ENCODE data around the gene LRP5.

Gene LRP5

GRCh38 chr11:68300076-68300830 is 12.1 kb upstream of the LRP5 start:
- H3K27ac ChIP-seq (ENCODE audit: low read depth, low read length): no peak overlapping the region
- peaks cover 5% of the 10 kb centered on the region for H3K4me1 ChIP-seq (ENCODE audit: insufficient read depth, low read length)
- H3K4me3 ChIP-seq (ENCODE audit: low read depth in 1 of 2, low read length in 2 of 2): no peak overlapping the region
- no peaks in the 10 kb centered on the region for H3K27me3 ChIP-seq (ENCODE audit: control insufficient read depth in 1 of 2, insufficient read depth in 2 of 2, low read length in 2 of 2)
- no peaks in the 10 kb centered on the region for H3K36me3 ChIP-seq (ENCODE audit: insufficient read depth, low read length)
- H3K9me3 ChIP-seq (ENCODE audit: low read length): no peaks in the 10 kb centered on the region
- no peak overlapping the region for H3K9ac ChIP-seq (ENCODE audit: low read length)

GRCh38 chr11:68302256-68302655 is 10.1 kb upstream of the LRP5 start:
- Histone ChIP-seq H3K4me3 (ENCODE audit: low read depth in 1 of 2, low read length in 2 of 2) (no peak overlapping the region), H3K27me3 (ENCODE audit: control insufficient read depth in 1 of 2, insufficient read depth in 2 of 2, low read length in 2 of 2) (no peaks in the 10 kb centered on the region), H3K9me3 (ENCODE audit: low read length) (no peaks in the 10 kb centered on the region), H3K9ac (ENCODE audit: low read length) (no peak overlapping the region), H3K4me1 (ENCODE audit: insufficient read depth, low read length) (peaks cover 5% of the 10 kb centered on the region), H3K36me3 (ENCODE audit: insufficient read depth, low read length) (no peaks in the 10 kb centered on the region), H3K27ac (ENCODE audit: low read depth, low read length) (no peak overlapping the region)

GRCh38 chr11:68302670-68303069 is 9.7 kb upstream of the LRP5 start:
- Histone ChIP-seq H3K36me3 (ENCODE audit: insufficient read depth, low read length) (no peaks in the 10 kb centered on the region), H3K9me3 (ENCODE audit: low read length) (no peaks in the 10 kb centered on the region), H3K9ac (ENCODE audit: low read length) (no peak overlapping the region), H3K27ac (ENCODE audit: low read depth, low read length) (no peak overlapping the region), H3K4me1 (ENCODE audit: insufficient read depth, low read length) (peaks cover 5% of the 10 kb centered on the region), H3K27me3 (ENCODE audit: control insufficient read depth in 1 of 2, insufficient read depth in 2 of 2, low read length in 2 of 2) (no peaks in the 10 kb centered on the region), H3K4me3 (ENCODE audit: low read depth in 1 of 2, low read length in 2 of 2) (no peak overlapping the region)

- no peaks in the 10 kb centered on the region for H3K27me3 ChIP-seq (ENCODE audit: control insufficient read depth in 1 of 2, insufficient read depth in 2 of 2, low read length in 2 of 2)
- no peak overlapping the region for H3K4me3 ChIP-seq (ENCODE audit: low read depth in 1 of 2, low read length in 2 of 2)
- peaks cover 2% of the 10 kb centered on the region for H3K4me1 ChIP-seq (ENCODE audit: insufficient read depth, low read length)
- no peak overlapping the region for H3K27ac ChIP-seq (ENCODE audit: low read depth, low read length)
- no peaks in the 10 kb centered on the region for H3K9me3 ChIP-seq (ENCODE audit: low read length)
- no peak overlapping the region for H3K9ac ChIP-seq (ENCODE audit: low read length)
- no peaks in the 10 kb centered on the region for H3K36me3 ChIP-seq (ENCODE audit: insufficient read depth, low read length)
Observed at GRCh38 chr11:68303083-68303482, 9.3 kb upstream of the LRP5 start.

GRCh38 chr11:68303982-68304780 is 8.2 kb upstream of the LRP5 start:
- no peaks in the 10 kb centered on the region for H3K9me3 ChIP-seq (ENCODE audit: low read length)
- H3K9ac ChIP-seq (ENCODE audit: low read length): no peak overlapping the region
- no peak overlapping the region for H3K4me3 ChIP-seq (ENCODE audit: low read depth in 1 of 2, low read length in 2 of 2)
- no peaks in the 10 kb centered on the region for H3K4me1 ChIP-seq (ENCODE audit: insufficient read depth, low read length)
- no peak overlapping the region for H3K27ac ChIP-seq (ENCODE audit: low read depth, low read length)
- H3K36me3 ChIP-seq (ENCODE audit: insufficient read depth, low read length): no peaks in the 10 kb centered on the region
- H3K27me3 ChIP-seq (ENCODE audit: control insufficient read depth in 1 of 2, insufficient read depth in 2 of 2, low read length in 2 of 2): no peaks in the 10 kb centered on the region

- H3K27me3 ChIP-seq (ENCODE audit: control insufficient read depth in 1 of 2, insufficient read depth in 2 of 2, low read length in 2 of 2): no peaks in the 10 kb centered on the region
- no peaks in the 10 kb centered on the region for H3K9me3 ChIP-seq (ENCODE audit: low read length)
- H3K4me3 ChIP-seq (ENCODE audit: low read depth in 1 of 2, low read length in 2 of 2): no peak overlapping the region
- no peak overlapping the region for H3K27ac ChIP-seq (ENCODE audit: low read depth, low read length)
- H3K36me3 ChIP-seq (ENCODE audit: insufficient read depth, low read length): no peaks in the 10 kb centered on the region
- no peaks in the 10 kb centered on the region for H3K4me1 ChIP-seq (ENCODE audit: insufficient read depth, low read length)
- H3K9ac ChIP-seq (ENCODE audit: low read length): no peak overlapping the region
Observed at GRCh38 chr11:68306636-68307035, 5.8 kb upstream of the LRP5 start.

GRCh38 chr11:68308068-68308467 is 4.3 kb upstream of the LRP5 start:
- Histone ChIP-seq H3K27me3 (ENCODE audit: control insufficient read depth in 1 of 2, insufficient read depth in 2 of 2, low read length in 2 of 2) (no peaks in the 10 kb centered on the region), H3K27ac (ENCODE audit: low read depth, low read length) (no peak overlapping the region), H3K4me1 (ENCODE audit: insufficient read depth, low read length) (no peaks in the 10 kb centered on the region), H3K36me3 (ENCODE audit: insufficient read depth, low read length) (no peaks in the 10 kb centered on the region), H3K9ac (ENCODE audit: low read length) (no peak overlapping the region), H3K9me3 (ENCODE audit: low read length) (no peaks in the 10 kb centered on the region), H3K4me3 (ENCODE audit: low read depth in 1 of 2, low read length in 2 of 2) (no peak overlapping the region)

- Histone ChIP-seq H3K27me3 (ENCODE audit: control insufficient read depth in 1 of 2, insufficient read depth in 2 of 2, low read length in 2 of 2) (no peaks in the 10 kb centered on the region), H3K27ac (ENCODE audit: low read depth, low read length) (no peak overlapping the region), H3K36me3 (ENCODE audit: insufficient read depth, low read length) (no peaks in the 10 kb centered on the region), H3K4me1 (ENCODE audit: insufficient read depth, low read length) (peaks cover 9% of the 10 kb centered on the region), H3K9ac (ENCODE audit: low read length) (no peak overlapping the region), H3K9me3 (ENCODE audit: low read length) (no peaks in the 10 kb centered on the region), H3K4me3 (ENCODE audit: low read depth in 1 of 2, low read length in 2 of 2) (no peak overlapping the region)
Observed at GRCh38 chr11:68309621-68310185, 2.7 kb upstream of the LRP5 start.

GRCh38 chr11:68311160-68312116 is 953 bp upstream of the LRP5 start:
- H3K4me3 ChIP-seq (ENCODE audit: low read depth in 1 of 2, low read length in 2 of 2): peak overlapping the region in 1 of 2 donors; percentile 41
- no peaks in the 10 kb centered on the region for H3K36me3 ChIP-seq (ENCODE audit: insufficient read depth, low read length)
- peaks cover 22% of the 10 kb centered on the region for H3K4me1 ChIP-seq (ENCODE audit: insufficient read depth, low read length)
- no peaks in the 10 kb centered on the region for H3K27me3 ChIP-seq (ENCODE audit: control insufficient read depth in 1 of 2, insufficient read depth in 2 of 2, low read length in 2 of 2)
- H3K27ac ChIP-seq (ENCODE audit: low read depth, low read length): peak overlapping the region; percentile 56
- H3K9me3 ChIP-seq (ENCODE audit: low read length): no peaks in the 10 kb centered on the region
- no peak overlapping the region for H3K9ac ChIP-seq (ENCODE audit: low read length)

GRCh38 chr11:68312780-68313573 is 586 bp downstream of the LRP5 start:
- peak overlapping the region; percentile 93 for H3K27ac ChIP-seq (ENCODE audit: low read depth, low read length)
- H3K36me3 ChIP-seq (ENCODE audit: insufficient read depth, low read length): no peaks in the 10 kb centered on the region
- peaks cover 34% of the 10 kb centered on the region for H3K4me1 ChIP-seq (ENCODE audit: insufficient read depth, low read length)
- no peaks in the 10 kb centered on the region for H3K9me3 ChIP-seq (ENCODE audit: low read length)
- H3K4me3 ChIP-seq (ENCODE audit: low read depth in 1 of 2, low read length in 2 of 2): peak overlapping the region; percentile 58 to 69
- no peaks in the 10 kb centered on the region for H3K27me3 ChIP-seq (ENCODE audit: control insufficient read depth in 1 of 2, insufficient read depth in 2 of 2, low read length in 2 of 2)
- peak overlapping the region; percentile 58 for H3K9ac ChIP-seq (ENCODE audit: low read length)
